Measurements from ENCODE around the gene TNNC2.

DNA sequence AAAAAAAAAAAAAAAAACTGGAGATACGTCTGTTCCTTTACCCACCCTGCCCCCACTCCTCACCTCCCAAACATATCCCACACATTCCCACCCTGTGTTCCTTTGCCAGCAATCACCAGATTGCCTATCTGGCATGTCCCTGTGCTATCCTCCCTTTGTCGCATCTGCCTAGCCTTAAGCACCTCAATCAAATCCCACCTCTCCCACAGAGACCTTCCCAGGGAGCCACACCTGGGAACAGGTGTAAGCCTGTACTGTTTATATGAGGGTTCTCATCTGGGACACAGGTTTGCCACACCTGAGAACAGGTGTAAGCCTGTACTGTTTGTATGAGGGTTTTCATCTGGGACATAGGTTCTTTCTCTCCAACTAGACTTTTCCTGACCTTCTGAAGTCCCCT, 52.2 kb downstream of the TNNC2 start:
- no peak for TF ChIP-seq YY1 (IDR thresholded peaks at IDR 0.05; ENCODE audit: low read depth)
- TF ChIP-seq ZBTB7A (IDR thresholded peaks at IDR 0.05; ENCODE audit: low read depth) = no peak
- no peak for TF ChIP-seq TAF1 (IDR thresholded peaks at IDR 0.05; ENCODE audit: low read depth)
- TF ChIP-seq EGR1 (IDR thresholded peaks at IDR 0.05) = no peak
- no peak for TF ChIP-seq CEBPB (IDR thresholded peaks at IDR 0.05)
- no peak for TF ChIP-seq CREB1 (IDR thresholded peaks at IDR 0.05; ENCODE audit: low read depth)

Data from Ishikawa (cell line).